ENCODE results near the gene PPY. TPM values are rescaled to one million over a fixed set of nuclear protein-coding genes. Genes with fewer than 3 reads are reported as not detected.

Gene PPY
- total RNA-seq, 1 experiment from 2014 or later, result not detected

DNA sequence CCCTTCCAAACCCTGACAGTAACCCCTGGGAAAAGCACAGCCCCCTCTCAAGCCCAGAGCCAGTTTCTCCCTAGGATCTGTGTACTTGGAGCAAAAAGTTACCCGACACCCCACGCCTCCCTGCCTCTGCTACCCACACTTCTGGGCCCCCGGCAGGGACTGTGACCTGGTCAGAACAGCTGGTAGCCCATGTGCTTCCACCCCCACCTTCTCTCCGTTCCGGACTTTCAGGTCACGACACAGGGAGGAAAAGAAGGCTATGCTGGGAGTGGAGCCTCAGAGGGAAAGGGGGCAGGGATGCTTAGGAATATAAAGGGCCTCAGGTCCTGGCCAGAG lies 6.4 kb downstream of the PPY start:
- no TSS peak for BruUV-seq (replicated peaks)
- in situ Hi-C loops (cut with HindIII; ENCODE audit: low pct_unique_long_range_greater_than_20kb, low sequenced_read_pairs), result no loop called here
- Histone ChIP-seq H3K4me3 (ENCODE audit: low read depth in 2 of 2, low read length in 2 of 2) (no peak overlapping the region), H3K9me3 (ENCODE audit: control insufficient read depth, insufficient read depth, low read depth, low read length) (no peaks in the 10 kb centered on the region), H3K27ac (ENCODE audit: low read length) (no peak overlapping the region), H3K4me1 (ENCODE audit: control insufficient read depth, insufficient read depth, low read length) (no peaks in the 10 kb centered on the region), H3K27me3 (ENCODE audit: control insufficient read depth, insufficient read depth, low read length) (no peaks in the 10 kb centered on the region), H3K36me3 (ENCODE audit: control insufficient read depth, insufficient read depth, low read length) (no peaks in the 10 kb centered on the region)
- intact Hi-C loops (cut with micrococcal nuclease; ENCODE audit: unreplicated experiment), result no loop called here
- DNase-seq (ENCODE audit: low read depth, low spot score) (no peak), ATAC-seq (no peak)
- POLR2A ChIA-PET, result interaction anchor here (0.5 kb wide), 1 partner anchor 363 kb away, joined by 5 read pairs; no protein-coding TSS in a partner anchor
- CTCF ChIA-PET, result no interaction called here
- TF ChIP-seq TCF7L2 (IDR thresholded peaks at IDR 0.05; ENCODE audit: low read depth, low read length) (no peak), POLR2AphosphoS5 (IDR thresholded peaks at IDR 0.05; ENCODE audit: low read depth, low read length) (no peak), SIN3A (IDR thresholded peaks at IDR 0.05; ENCODE audit: borderline replicate concordance, insufficient read depth, low read depth, low read length) (no peak)
- TF ChIP-seq, protein P1, sequence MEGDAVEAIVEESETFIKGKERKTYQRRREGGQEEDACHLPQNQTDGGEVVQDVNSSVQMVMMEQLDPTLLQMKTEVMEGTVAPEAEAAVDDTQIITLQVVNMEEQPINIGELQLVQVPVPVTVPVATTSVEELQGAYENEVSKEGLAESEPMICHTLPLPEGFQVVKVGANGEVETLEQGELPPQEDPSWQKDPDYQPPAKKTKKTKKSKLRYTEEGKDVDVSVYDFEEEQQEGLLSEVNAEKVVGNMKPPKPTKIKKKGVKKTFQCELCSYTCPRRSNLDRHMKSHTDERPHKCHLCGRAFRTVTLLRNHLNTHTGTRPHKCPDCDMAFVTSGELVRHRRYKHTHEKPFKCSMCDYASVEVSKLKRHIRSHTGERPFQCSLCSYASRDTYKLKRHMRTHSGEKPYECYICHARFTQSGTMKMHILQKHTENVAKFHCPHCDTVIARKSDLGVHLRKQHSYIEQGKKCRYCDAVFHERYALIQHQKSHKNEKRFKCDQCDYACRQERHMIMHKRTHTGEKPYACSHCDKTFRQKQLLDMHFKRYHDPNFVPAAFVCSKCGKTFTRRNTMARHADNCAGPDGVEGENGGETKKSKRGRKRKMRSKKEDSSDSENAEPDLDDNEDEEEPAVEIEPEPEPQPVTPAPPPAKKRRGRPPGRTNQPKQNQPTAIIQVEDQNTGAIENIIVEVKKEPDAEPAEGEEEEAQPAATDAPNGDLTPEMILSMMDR (IDR thresholded peaks at IDR 0.05), result no peak
- TF ChIP-seq, protein P2, sequence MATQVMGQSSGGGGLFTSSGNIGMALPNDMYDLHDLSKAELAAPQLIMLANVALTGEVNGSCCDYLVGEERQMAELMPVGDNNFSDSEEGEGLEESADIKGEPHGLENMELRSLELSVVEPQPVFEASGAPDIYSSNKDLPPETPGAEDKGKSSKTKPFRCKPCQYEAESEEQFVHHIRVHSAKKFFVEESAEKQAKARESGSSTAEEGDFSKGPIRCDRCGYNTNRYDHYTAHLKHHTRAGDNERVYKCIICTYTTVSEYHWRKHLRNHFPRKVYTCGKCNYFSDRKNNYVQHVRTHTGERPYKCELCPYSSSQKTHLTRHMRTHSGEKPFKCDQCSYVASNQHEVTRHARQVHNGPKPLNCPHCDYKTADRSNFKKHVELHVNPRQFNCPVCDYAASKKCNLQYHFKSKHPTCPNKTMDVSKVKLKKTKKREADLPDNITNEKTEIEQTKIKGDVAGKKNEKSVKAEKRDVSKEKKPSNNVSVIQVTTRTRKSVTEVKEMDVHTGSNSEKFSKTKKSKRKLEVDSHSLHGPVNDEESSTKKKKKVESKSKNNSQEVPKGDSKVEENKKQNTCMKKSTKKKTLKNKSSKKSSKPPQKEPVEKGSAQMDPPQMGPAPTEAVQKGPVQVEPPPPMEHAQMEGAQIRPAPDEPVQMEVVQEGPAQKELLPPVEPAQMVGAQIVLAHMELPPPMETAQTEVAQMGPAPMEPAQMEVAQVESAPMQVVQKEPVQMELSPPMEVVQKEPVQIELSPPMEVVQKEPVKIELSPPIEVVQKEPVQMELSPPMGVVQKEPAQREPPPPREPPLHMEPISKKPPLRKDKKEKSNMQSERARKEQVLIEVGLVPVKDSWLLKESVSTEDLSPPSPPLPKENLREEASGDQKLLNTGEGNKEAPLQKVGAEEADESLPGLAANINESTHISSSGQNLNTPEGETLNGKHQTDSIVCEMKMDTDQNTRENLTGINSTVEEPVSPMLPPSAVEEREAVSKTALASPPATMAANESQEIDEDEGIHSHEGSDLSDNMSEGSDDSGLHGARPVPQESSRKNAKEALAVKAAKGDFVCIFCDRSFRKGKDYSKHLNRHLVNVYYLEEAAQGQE (IDR thresholded peaks at IDR 0.05; ENCODE audit: insufficient read depth in 1 of 2, low read depth in 2 of 2, low read length in 1 of 2), result no peak

GRCh38 chr17:43935204-43935925 lies 6.9 kb downstream of the PPY start:
- TF ChIP-seq TCF7L2 (IDR thresholded peaks at IDR 0.05; ENCODE audit: low read depth, low read length) (no peak), SIN3A (IDR thresholded peaks at IDR 0.05; ENCODE audit: borderline replicate concordance, insufficient read depth, low read depth, low read length) (no peak), POLR2AphosphoS5 (IDR thresholded peaks at IDR 0.05; ENCODE audit: low read depth, low read length) (no peak)
- TF ChIP-seq, protein P2 (IDR thresholded peaks at IDR 0.05; ENCODE audit: insufficient read depth in 1 of 2, low read depth in 2 of 2, low read length in 1 of 2), result no peak
- TF ChIP-seq, protein P1 (IDR thresholded peaks at IDR 0.05), result no peak
- intact Hi-C loops (cut with micrococcal nuclease; ENCODE audit: unreplicated experiment), result no loop called here
- in situ Hi-C loops (cut with HindIII; ENCODE audit: low pct_unique_long_range_greater_than_20kb, low sequenced_read_pairs), result no loop called here
- Histone ChIP-seq H3K9me3 (ENCODE audit: control insufficient read depth, insufficient read depth, low read depth, low read length) (no peaks in the 10 kb centered on the region), H3K4me1 (ENCODE audit: control insufficient read depth, insufficient read depth, low read length) (no peaks in the 10 kb centered on the region), H3K27me3 (ENCODE audit: control insufficient read depth, insufficient read depth, low read length) (no peaks in the 10 kb centered on the region), H3K36me3 (ENCODE audit: control insufficient read depth, insufficient read depth, low read length) (no peaks in the 10 kb centered on the region), H3K4me3 (ENCODE audit: low read depth in 2 of 2, low read length in 2 of 2) (no peak overlapping the region), H3K27ac (ENCODE audit: low read length) (no peak overlapping the region)
- ATAC-seq (no peak), DNase-seq (ENCODE audit: low read depth, low spot score) (no peak)
- POLR2A ChIA-PET, result no interaction called here
- CTCF ChIA-PET, result no interaction called here
- no TSS peak for BruUV-seq (replicated peaks)
